ENCODE measurements around the gene ACSF3. TPM values are rescaled to one million over a fixed set of nuclear protein-coding genes. Genes with fewer than 3 reads are reported as not detected.

Gene ACSF3
- total and polyA plus RNA-seq, 2 donors (not counting 1 experiment from before 2014, with no cell fraction given), result 45.2 to 113 TPM

GRCh38 chr16:89190150-89190958, 96.7 kb downstream of the ACSF3 start:
- H4K20me1 ChIP-seq (ENCODE audit: control insufficient read depth, insufficient read depth, low read length, poor library complexity, severe bottlenecking), result no peaks in the 10 kb centered on the region
- Mint-ChIP-seq H3K4me1 (peaks cover 3% of the 10 kb centered on the region), H3K27ac (no peak overlapping the region), H3K9me3 (ENCODE audit: insufficient read depth) (no peaks in the 10 kb centered on the region), H3K27me3 (no peaks in the 10 kb centered on the region), H3K4me3 (no peak overlapping the region)
- DNase-seq, result peak; percentile 21
- peaks cover 0 to 3% (median 0%) of the 10 kb centered on the region in 4 experiments for H3K27me3 ChIP-seq (replicated peaks in 1 of 4; ENCODE audit: control extremely low read depth in 1 of 4, control insufficient read depth in 3 of 4, insufficient read depth in 4 of 4, low read length in 3 of 4)
- ATAC-seq (ENCODE audit: low read depth), result no peak
- H3K27ac ChIP-seq (ENCODE audit: low read length in 2 of 2), result no peak overlapping the region
- POLR2A ChIA-PET, result interaction anchor here (0.6 kb wide), 1 partner anchor 410 kb away, joined by 3 read pairs; no protein-coding TSS in a partner anchor
- H3K9me3 ChIP-seq (ENCODE audit: control extremely low read depth in 1 of 3, control insufficient read depth in 2 of 3, insufficient read depth in 1 of 3, low read length in 2 of 3), result peaks cover 0 to 22% (median 0%) of the 10 kb centered on the region in 3 donors
- no peak overlapping the region for H3K9ac ChIP-seq (ENCODE audit: low read length)
- no peak overlapping the region for H3K4me3 ChIP-seq (ENCODE audit: control extremely low read depth in 1 of 5, extremely low read depth in 1 of 5, insufficient read depth in 1 of 5, low read depth in 2 of 5, low read length in 4 of 5)
- H3K36me3 ChIP-seq (replicated peaks in 1 of 2; ENCODE audit: control extremely low read depth in 1 of 2, control insufficient read depth in 1 of 2, extremely low read depth in 1 of 2, insufficient read depth in 2 of 2, low read length in 1 of 2), result no peaks in the 10 kb centered on the region
- H3K4me2 ChIP-seq (replicated peaks; ENCODE audit: low read depth, low read length, poor library complexity, severe bottlenecking), result no peak overlapping the region
- no peak for TF ChIP-seq EZH2 (IDR thresholded peaks at IDR 0.05; ENCODE audit: borderline replicate concordance, insufficient read depth, low read depth, low read length, poor library complexity, severe bottlenecking)
- TF ChIP-seq, protein P1, sequence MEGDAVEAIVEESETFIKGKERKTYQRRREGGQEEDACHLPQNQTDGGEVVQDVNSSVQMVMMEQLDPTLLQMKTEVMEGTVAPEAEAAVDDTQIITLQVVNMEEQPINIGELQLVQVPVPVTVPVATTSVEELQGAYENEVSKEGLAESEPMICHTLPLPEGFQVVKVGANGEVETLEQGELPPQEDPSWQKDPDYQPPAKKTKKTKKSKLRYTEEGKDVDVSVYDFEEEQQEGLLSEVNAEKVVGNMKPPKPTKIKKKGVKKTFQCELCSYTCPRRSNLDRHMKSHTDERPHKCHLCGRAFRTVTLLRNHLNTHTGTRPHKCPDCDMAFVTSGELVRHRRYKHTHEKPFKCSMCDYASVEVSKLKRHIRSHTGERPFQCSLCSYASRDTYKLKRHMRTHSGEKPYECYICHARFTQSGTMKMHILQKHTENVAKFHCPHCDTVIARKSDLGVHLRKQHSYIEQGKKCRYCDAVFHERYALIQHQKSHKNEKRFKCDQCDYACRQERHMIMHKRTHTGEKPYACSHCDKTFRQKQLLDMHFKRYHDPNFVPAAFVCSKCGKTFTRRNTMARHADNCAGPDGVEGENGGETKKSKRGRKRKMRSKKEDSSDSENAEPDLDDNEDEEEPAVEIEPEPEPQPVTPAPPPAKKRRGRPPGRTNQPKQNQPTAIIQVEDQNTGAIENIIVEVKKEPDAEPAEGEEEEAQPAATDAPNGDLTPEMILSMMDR (IDR thresholded peaks at IDR 0.05), result no peak
- CTCF ChIA-PET, result no interaction called here
- WGBS (ENCODE audit: insufficient coverage), result 71% methylated on average over 26 of the region's 28 CpGs
- intact Hi-C loops (cut with micrococcal nuclease), result no loop called here
- no peaks in the 10 kb centered on the region for H3K4me1 ChIP-seq (ENCODE audit: control insufficient read depth in 2 of 2, insufficient read depth in 2 of 2, low read length in 2 of 2)
- H2AFZ ChIP-seq (ENCODE audit: insufficient read depth, low read depth, low read length, poor library complexity, severe bottlenecking), result no peak overlapping the region
- H3K79me2 ChIP-seq (ENCODE audit: control insufficient read depth, insufficient read depth, low read length), result no peaks in the 10 kb centered on the region

Data from B cell (primary cell).